ENCODE data around the gene RNF166.

GRCh38 chr16:88656291-88656980 is 49.8 kb downstream of the RNF166 start:
- TF ChIP-seq, protein P1, sequence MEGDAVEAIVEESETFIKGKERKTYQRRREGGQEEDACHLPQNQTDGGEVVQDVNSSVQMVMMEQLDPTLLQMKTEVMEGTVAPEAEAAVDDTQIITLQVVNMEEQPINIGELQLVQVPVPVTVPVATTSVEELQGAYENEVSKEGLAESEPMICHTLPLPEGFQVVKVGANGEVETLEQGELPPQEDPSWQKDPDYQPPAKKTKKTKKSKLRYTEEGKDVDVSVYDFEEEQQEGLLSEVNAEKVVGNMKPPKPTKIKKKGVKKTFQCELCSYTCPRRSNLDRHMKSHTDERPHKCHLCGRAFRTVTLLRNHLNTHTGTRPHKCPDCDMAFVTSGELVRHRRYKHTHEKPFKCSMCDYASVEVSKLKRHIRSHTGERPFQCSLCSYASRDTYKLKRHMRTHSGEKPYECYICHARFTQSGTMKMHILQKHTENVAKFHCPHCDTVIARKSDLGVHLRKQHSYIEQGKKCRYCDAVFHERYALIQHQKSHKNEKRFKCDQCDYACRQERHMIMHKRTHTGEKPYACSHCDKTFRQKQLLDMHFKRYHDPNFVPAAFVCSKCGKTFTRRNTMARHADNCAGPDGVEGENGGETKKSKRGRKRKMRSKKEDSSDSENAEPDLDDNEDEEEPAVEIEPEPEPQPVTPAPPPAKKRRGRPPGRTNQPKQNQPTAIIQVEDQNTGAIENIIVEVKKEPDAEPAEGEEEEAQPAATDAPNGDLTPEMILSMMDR (IDR thresholded peaks at IDR 0.05 in 4 of 5, conservative IDR thresholded peaks at IDR 0.05 in 1 of 5): no peak
- TF ChIP-seq POLR2A (IDR thresholded peaks at IDR 0.05): no peak
